GM23338 (cell line): ENCODE data around the gene JAK3. TPM values are rescaled to one million over a fixed set of nuclear protein-coding genes. Genes with fewer than 3 reads are reported as not detected.

Experiments used
- ATAC-seq: fragments of 200-7000 bp; cut with Tn5 transposase; 3 replicates; pipeline ENCODE4 v1.9.1; 2020
- DNase-seq: peaks from one replicate; pipeline ENCODE4 v3.0.0-alpha.2; 2015; ENCODE audit warnings: low spot score
- H2AFZ ChIP-seq: fragments of 200-600 bp; sonication (generic); 2 replicates; pipeline ENCODE4 v1.8.0; 2016; ENCODE audit warnings: antibody characterized with exemption, mild to moderate bottlenecking, moderate library complexity
- H3F3A ChIP-seq: fragments of 200-600 bp; sonication (generic); replicated peaks from 2 replicates; pipeline ENCODE4 v1.8.0; 2017; ENCODE audit warnings: antibody characterized with exemption, mixed run types, low read depth
- H3K27ac ChIP-seq: fragments of 200-600 bp; sonication (generic); 2 replicates; pipeline ENCODE4 v1.6.1; 2016; ENCODE audit warnings: low read depth
- H3K27me3 ChIP-seq: fragments of 200-600 bp; sonication (generic); 2 replicates; pipeline ENCODE4 v1.8.0; 2016; ENCODE audit warnings: mild to moderate bottlenecking, mixed run types, moderate library complexity; ENCODE audit not compliant: insufficient read depth
- H3K36me3 ChIP-seq: fragments of 200-600 bp; sonication (generic); 2 replicates; pipeline ENCODE4 v1.8.0; 2016; ENCODE audit warnings: mild to moderate bottlenecking; ENCODE audit not compliant: insufficient read depth
- H3K4me1 ChIP-seq: fragments of 200-600 bp; sonication (generic); 2 replicates; pipeline ENCODE4 v1.8.0; 2016; ENCODE audit warnings: mild to moderate bottlenecking, moderate library complexity; ENCODE audit not compliant: insufficient read depth
- H3K4me2 ChIP-seq: fragments of 200-600 bp; sonication (generic); 2 replicates; pipeline ENCODE4 v1.7.1; 2017; ENCODE audit warnings: mixed run types
- H3K4me3 ChIP-seq: fragments of 200-600 bp; sonication (generic); 2 replicates; pipeline ENCODE4 v1.6.1; 2016; ENCODE audit warnings: mixed run types
- H3K79me2 ChIP-seq: fragments of 200-600 bp; sonication (generic); replicated peaks from 2 replicates; pipeline ENCODE4 v1.8.0; 2017; ENCODE audit warnings: mild to moderate bottlenecking; ENCODE audit not compliant: insufficient read depth
- H3K9me2 ChIP-seq: fragments of 200-600 bp; sonication (generic); 2 replicates; pipeline ENCODE4 v1.8.0; 2017; ENCODE audit not compliant: insufficient read depth
- H4K20me1 ChIP-seq: fragments of 200-600 bp; sonication (generic); replicated peaks from 2 replicates; pipeline ENCODE4 v1.8.0; 2017; ENCODE audit warnings: mild to moderate bottlenecking; ENCODE audit not compliant: insufficient read depth
- H3K27ac Mint-ChIP-seq: 2 replicates; pipeline ENCODE4 v1.8.0; 2020; ENCODE audit warnings: inconsistent platforms, mild to moderate bottlenecking, moderate library complexity, mixed read lengths
- H3K27me3 Mint-ChIP-seq: 3 replicates; pipeline ENCODE4 v1.8.0; 2022; ENCODE audit warnings: low read depth, mild to moderate bottlenecking, moderate library complexity, mixed read lengths, inconsistent platforms; ENCODE audit not compliant: insufficient read depth, poor library complexity
- H3K36me3 Mint-ChIP-seq: 3 replicates; pipeline ENCODE4 v1.8.0; 2021; ENCODE audit warnings: low read depth, mild to moderate bottlenecking, inconsistent platforms, moderate library complexity, mixed read lengths
- H3K4me1 Mint-ChIP-seq: 3 replicates; pipeline ENCODE4 v1.8.0; 2020; ENCODE audit warnings: mild to moderate bottlenecking, inconsistent platforms, mixed read lengths
- H3K4me3 Mint-ChIP-seq: 3 replicates; pipeline ENCODE4 v1.8.0; 2021; ENCODE audit warnings: moderate library complexity, mild to moderate bottlenecking, inconsistent platforms, mixed read lengths
- H3K9me3 Mint-ChIP-seq: 3 replicates; pipeline ENCODE4 v1.8.0; 2020; ENCODE audit warnings: moderate library complexity, mild to moderate bottlenecking, inconsistent platforms, mixed read lengths
- CREB1 ChIP-seq: fragments of 250-450 bp; sonication (Bioruptor Pico); IDR thresholded peaks from 2 replicates; pipeline ENCODE4 v1.5.0; 2020; ENCODE audit warnings: low read depth, mild to moderate bottlenecking, moderate library complexity
- EZH2 ChIP-seq: fragments of 200-600 bp; sonication (generic); IDR thresholded peaks from one replicate; pipeline ENCODE4 v1.8.0; 2017; ENCODE audit warnings: antibody characterized with exemption, mild to moderate bottlenecking, low read depth; ENCODE audit not compliant: unreplicated experiment
- EZH2phosphoT487 ChIP-seq: fragments of 200-600 bp; sonication (generic); IDR thresholded peaks from one replicate; pipeline ENCODE4 v1.8.1; 2018; ENCODE audit warnings: antibody characterized with exemption; ENCODE audit not compliant: unreplicated experiment
- JUNB ChIP-seq: IDR thresholded peaks from one replicate; pipeline ENCODE4 v1.6.1; 2016; ENCODE audit warnings: antibody characterized with exemption; ENCODE audit not compliant: unreplicated experiment
- NANOG ChIP-seq: IDR thresholded peaks from 2 replicates; pipeline ENCODE4 v1.6.1; 2016; ENCODE audit warnings: antibody characterized with exemption, borderline replicate concordance
- POLR2AphosphoS5 ChIP-seq: IDR thresholded peaks from 2 replicates; pipeline ENCODE4 v1.6.1; 2016; ENCODE audit warnings: antibody characterized with exemption, low read depth
- REST ChIP-seq: IDR thresholded peaks from one replicate; pipeline ENCODE4 v1.6.1; 2018; ENCODE audit warnings: antibody characterized with exemption; ENCODE audit not compliant: unreplicated experiment
- STAT1 ChIP-seq: IDR thresholded peaks from one replicate; pipeline ENCODE4 v1.6.1; 2016; ENCODE audit warnings: antibody characterized with exemption; ENCODE audit not compliant: unreplicated experiment
- ZNF114 ChIP-seq: fragments of 250-450 bp; sonication (Bioruptor Pico); IDR thresholded peaks from 2 replicates; pipeline ENCODE4 v1.5.0; 2020; ENCODE audit warnings: mild to moderate bottlenecking, moderate library complexity
- ZNF462 ChIP-seq: fragments of 250-450 bp; sonication (Bioruptor Pico); IDR thresholded peaks from 2 replicates; pipeline ENCODE4 v1.5.0; 2020; ENCODE audit warnings: mild to moderate bottlenecking, moderate library complexity
- polyA plus RNA-seq: library from polyadenylated mRNA; unstranded; fragments of >200 nt; fragmentation: Nextera tagmentation; extraction: Ambion mirVana; gene quantifications from 2 replicates; pipeline ENCODE4 v1.2.1, GENCODE V29; 2016
- total RNA-seq: library from RNA; depleted of rRNA; stranded (reverse); fragments of >200 nt; shearing (Covaris generic); gene quantifications from 2 replicates; pipeline ENCODE4 v1.2.3, GENCODE V29; 2014

The JAK3 gene
- total and polyA plus RNA-seq, 2 experiments from 2014 or later: 2.9 to 5.4 TPM

GRCh38 chr19:17861542-17862402, 14.0 kb upstream of the JAK3 start:
- Histone ChIP-seq H3K4me3 (peak overlapping the region; percentile 100), H3K27me3 (no peaks in the 10 kb centered on the region), H4K20me1 (peaks cover 45% of the 10 kb centered on the region), H3K4me2 (peak overlapping the region; percentile 100), H3K9me2 (no peaks in the 10 kb centered on the region), H3F3A (peaks cover 58% of the 10 kb centered on the region), H3K27ac (peak overlapping the region; percentile 90), H3K36me3 (peaks cover 37% of the 10 kb centered on the region), H3K4me1 (peaks cover 9% of the 10 kb centered on the region; the same call in 1 of the 2 replicates), H2AFZ (no peak overlapping the region), H3K79me2 (peaks cover 29% of the 10 kb centered on the region)
- Mint-ChIP-seq H3K9me3 (peaks cover 11% of the 10 kb centered on the region; the same call in 2 of the 3 replicates), H3K4me3 (peak overlapping the region; percentile 99), H3K36me3 (peaks cover 64% of the 10 kb centered on the region), H3K4me1 (peaks cover 17% of the 10 kb centered on the region), H3K27me3 (peaks cover 39% of the 10 kb centered on the region), H3K27ac (peak overlapping the region; percentile 100)
- TF ChIP-seq ZNF114 (CRISPR knock-in tag) (no peak), EZH2 (no peak), NANOG (no peak), EZH2phosphoT487 (no peak)
- DNase-seq (no peak), ATAC-seq (no peak)

GRCh38 chr19:17860993-17861360, 13.2 kb upstream of the JAK3 start:
- Mint-ChIP-seq H3K36me3 (peaks cover 64% of the 10 kb centered on the region), H3K4me3 (peak overlapping the region; percentile 99)
- no peak for DNase-seq
- TF ChIP-seq REST (no peak), EZH2 (no peak), ZNF114 (CRISPR knock-in tag) (no peak), POLR2AphosphoS5 (no peak), CREB1 (CRISPR knock-in tag) (no peak), NANOG (no peak), EZH2phosphoT487 (no peak), JUNB (no peak), ZNF462 (CRISPR knock-in tag) (no peak), STAT1 (no peak)

More at GRCh38 chr19:17860993-17861360, 13.2 kb upstream of the JAK3 start:
- no peak for ATAC-seq
- peaks cover 45% of the 10 kb centered on the region for H4K20me1 ChIP-seq
- H3F3A ChIP-seq: peaks cover 56% of the 10 kb centered on the region
- H3K36me3 ChIP-seq: peaks cover 37% of the 10 kb centered on the region
- peak overlapping the region; percentile 100 for H3K4me2 ChIP-seq
- peak overlapping the region; percentile 100 for H3K4me3 ChIP-seq
- H3K79me2 ChIP-seq: peaks cover 29% of the 10 kb centered on the region
- Mint-ChIP-seq H3K4me1 (peaks cover 17% of the 10 kb centered on the region), H3K27me3 (peaks cover 31% of the 10 kb centered on the region), H3K9me3 (peaks cover 11% of the 10 kb centered on the region; the same call in 2 of the 3 replicates), H3K27ac (peak overlapping the region; percentile 100)
- H2AFZ ChIP-seq: no peak overlapping the region
- H3K9me2 ChIP-seq: no peaks in the 10 kb centered on the region
- H3K4me1 ChIP-seq: peaks cover 9% of the 10 kb centered on the region; the same call in 1 of the 2 replicates
- H3K27ac ChIP-seq: peak overlapping the region; percentile 90
- no peaks in the 10 kb centered on the region for H3K27me3 ChIP-seq
